Pancreas (tissue), 10 donors: ENCODE data around the gene ETFB. TPM values are rescaled to one million over a fixed set of nuclear protein-coding genes. Genes with fewer than 3 reads are reported as not detected.

ENCODE experiments used
- ATAC-seq, 4 donors: fragments of 200-7000 bp; cut with Tn5 transposase; one replicate each; pipeline versions ENCODE4 v1.8.0 to v1.9.1; 2020; ENCODE audit warnings: mild to moderate bottlenecking in 4 of 4, moderate library complexity in 4 of 4
- DNase-seq, 6 donors: peaks; one replicate each; pipeline ENCODE4 v3.0.0-alpha.2; 2020
- FAIRE-seq: peaks from 2 replicates; lab custom pipeline; 2012; peaks lifted over from hg19 to GRCh38; lab: Jason Lieb, UNC
- H3K27ac ChIP-seq, 4 donors: fragments of 200-600 bp; sonication (generic); 1 replicate in 3 of 4; 2 replicates in 1 of 4; pipeline versions ENCODE4 v1.5.0 to v1.8.0; 2020
- H3K27me3 ChIP-seq, 4 donors: fragments of 200-600 bp; one replicate each; pipeline ENCODE4 v1.8.0; 2021
- H3K36me3 ChIP-seq, 3 donors: fragments of 200-600 bp; sonication (generic) in 1 of 3; one replicate each; pipeline versions ENCODE4 v1.5.0 to v1.8.0; 2020 to 2021
- H3K4me1 ChIP-seq, 3 donors: fragments of 200-600 bp; one replicate each; pipeline ENCODE4 v1.8.0; 2021
- H3K4me3 ChIP-seq, 4 donors: fragments of 200-600 bp; sonication (generic) in 2 of 4; one replicate each; pipeline versions ENCODE4 v1.5.0 to v1.8.0; 2020 to 2021
- H3K9me3 ChIP-seq, 4 donors: fragments of 200-600 bp; one replicate each; pipeline ENCODE4 v1.8.0; 2021
- WGBS, 2 donors: extraction: QIAGEN DNeasy Blood & Tissue Kit; methylation state at CpG; one replicate each; pipeline ENCODE4 v1.1.7; 2013; 5-methylcytosine and 5-hydroxymethylcytosine counted together
- intact Hi-C, 3 donors: fragments of 100-400 bp; cut with DNase I; formaldehyde crosslinking; loops; one replicate each; pipeline versions ENCODE4 v1.11.1 to v1.14.2; 2022
- polyA plus RNA-seq, 2 donors: library from polyadenylated mRNA; stranded (reverse); fragments of 200-250 nt; gene quantifications; one replicate each; pipeline ENCODE4 v1.2.3, GENCODE V29; 2013
- total RNA-seq, 6 donors: library from RNA; stranded (reverse); fragmentation: NEBNext Ultra II Directional in 4 of 6; extraction: Animal tissue kit (Norgen Biotek cat#: 25700) in 4 of 6; gene quantifications; one replicate each; pipeline versions ENCODE4 v1.2.1 to v1.2.4, GENCODE V29; 2021 to 2023
- TF ChIP-seq, protein P1 (sequence below), 4 donors: fragments of 200-600 bp; sonication (generic) in 3 of 4; IDR thresholded peaks; one replicate each; pipeline versions ENCODE4 v1.5.0 to v1.8.0; 2021; ENCODE audit warnings: antibody characterized with exemption in 4 of 4
- donor health status: healthy with polysubstance abuse.
- donor health status: DM: no; HTN: no; CAD: no; lungs with moderate emphysema.
- donor health status: DM: no; HTN: no; CAD: no.
- donor health status: control.
- donor health status: control.
- donor health status: Bipolar disorder and iron deficiency.
- donor health status: DM: yes; HTN: yes; CAD: no.
- donor health status: DM: no; HTN: no; CAD: no.
- donor health status: DM: no; HTN: no; CAD: no.
- donor health status: DM: yes; HTN: yes; CAD: no.

The ETFB gene
- total and polyA plus RNA-seq, 8 donors: 34.0 to 77.4 (median 47.6) TPM

DNA sequence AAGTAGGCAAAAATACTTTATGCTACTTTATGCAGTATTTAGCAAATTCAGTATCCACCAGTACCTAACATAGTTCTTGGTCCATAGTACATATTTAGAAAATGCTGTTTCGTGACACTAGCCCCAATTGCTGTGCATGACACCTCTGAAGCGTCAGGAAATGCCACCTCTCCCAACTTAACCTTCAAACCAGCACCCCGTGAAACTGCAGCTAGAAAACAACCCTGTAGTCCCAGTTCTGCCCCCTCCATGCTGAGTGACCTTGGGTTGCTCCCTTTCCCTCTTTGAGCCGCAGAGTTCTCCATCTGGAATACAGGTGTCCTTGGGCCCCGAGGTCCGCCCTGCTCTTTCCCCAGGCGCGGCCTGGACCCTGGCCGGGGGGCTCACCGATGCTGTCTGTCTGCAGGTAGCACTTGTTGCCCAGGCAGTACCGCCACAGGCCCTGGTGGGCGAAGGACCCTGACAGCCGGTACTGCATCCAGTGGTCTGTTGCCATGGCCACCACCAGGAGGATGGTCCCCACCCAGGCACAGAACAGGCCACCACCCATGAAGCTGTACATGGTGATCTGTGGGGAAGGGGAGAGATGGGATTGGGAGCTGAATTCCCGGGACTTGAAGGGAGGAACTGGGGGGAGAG lies 20.8 kb upstream of the ETFB start:
- 59 to 67% methylated on average over 14 of the region's 14 CpGs for WGBS, 2 donors

DNA sequence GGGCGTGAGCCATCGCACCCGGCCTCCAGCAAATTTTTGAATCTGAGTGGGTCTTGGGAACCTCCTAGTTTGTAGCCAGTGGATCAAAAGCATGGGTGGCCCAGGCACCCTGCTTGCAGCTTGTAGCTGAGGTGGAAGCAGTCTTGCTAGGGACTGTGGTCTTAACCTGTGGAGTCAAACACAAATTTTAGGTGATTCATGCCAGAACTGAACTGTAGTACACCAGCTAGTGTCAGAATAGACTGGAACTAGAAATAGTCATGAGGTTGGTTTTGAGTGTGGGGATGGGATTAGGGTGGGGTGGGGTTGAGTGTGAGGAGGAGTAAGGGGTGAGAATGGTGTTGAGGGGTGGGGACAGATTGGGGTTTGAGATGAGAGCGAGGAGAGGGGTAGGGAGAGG lies 15.8 kb upstream of the ETFB start:
- TF ChIP-seq, protein P1, sequence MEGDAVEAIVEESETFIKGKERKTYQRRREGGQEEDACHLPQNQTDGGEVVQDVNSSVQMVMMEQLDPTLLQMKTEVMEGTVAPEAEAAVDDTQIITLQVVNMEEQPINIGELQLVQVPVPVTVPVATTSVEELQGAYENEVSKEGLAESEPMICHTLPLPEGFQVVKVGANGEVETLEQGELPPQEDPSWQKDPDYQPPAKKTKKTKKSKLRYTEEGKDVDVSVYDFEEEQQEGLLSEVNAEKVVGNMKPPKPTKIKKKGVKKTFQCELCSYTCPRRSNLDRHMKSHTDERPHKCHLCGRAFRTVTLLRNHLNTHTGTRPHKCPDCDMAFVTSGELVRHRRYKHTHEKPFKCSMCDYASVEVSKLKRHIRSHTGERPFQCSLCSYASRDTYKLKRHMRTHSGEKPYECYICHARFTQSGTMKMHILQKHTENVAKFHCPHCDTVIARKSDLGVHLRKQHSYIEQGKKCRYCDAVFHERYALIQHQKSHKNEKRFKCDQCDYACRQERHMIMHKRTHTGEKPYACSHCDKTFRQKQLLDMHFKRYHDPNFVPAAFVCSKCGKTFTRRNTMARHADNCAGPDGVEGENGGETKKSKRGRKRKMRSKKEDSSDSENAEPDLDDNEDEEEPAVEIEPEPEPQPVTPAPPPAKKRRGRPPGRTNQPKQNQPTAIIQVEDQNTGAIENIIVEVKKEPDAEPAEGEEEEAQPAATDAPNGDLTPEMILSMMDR (IDR thresholded peaks at IDR 0.05): no peak
- FAIRE-seq: no peak
- intact Hi-C loops: no loop called here
- Histone ChIP-seq H3K27me3 (no peaks in the 10 kb centered on the region), H3K9me3 (no peaks in the 10 kb centered on the region), H3K4me1 (no peaks in the 10 kb centered on the region), H3K36me3 (no peaks in the 10 kb centered on the region), H3K27ac (no peak overlapping the region), H3K4me3 (no peak overlapping the region)
- 89 to 95% methylated on average over 4 of the region's 4 CpGs for WGBS, 2 donors
- no peak for ATAC-seq
- no peak for DNase-seq

More for the DNA sequence above, 20.8 kb upstream of the ETFB start:
- Histone ChIP-seq H3K27ac (no peak overlapping the region), H3K4me3 (no peak overlapping the region), H3K27me3 (no peaks in the 10 kb centered on the region), H3K9me3 (no peaks in the 10 kb centered on the region), H3K36me3 (no peaks in the 10 kb centered on the region), H3K4me1 (no peaks in the 10 kb centered on the region)
- ATAC-seq: no peak
- TF ChIP-seq, protein P1 (IDR thresholded peaks at IDR 0.05): no peak
- FAIRE-seq: no peak
- intact Hi-C loops: no loop called here
- peak in 1 of 6 donors; percentile 47 for DNase-seq

GRCh38 chr19:51380379-51380778 lies 14.2 kb upstream of the ETFB start:
- no peak for ATAC-seq
- DNase-seq: no peak
- H3K27me3 ChIP-seq: no peaks in the 10 kb centered on the region
- H3K4me1 ChIP-seq: no peaks in the 10 kb centered on the region
- H3K9me3 ChIP-seq: no peaks in the 10 kb centered on the region
- intact Hi-C loops: no loop called here
- no peak overlapping the region for H3K27ac ChIP-seq
- WGBS, 2 donors: 80 to 82% methylated on average over 9 of the region's 9 CpGs
- H3K4me3 ChIP-seq: no peak overlapping the region
- TF ChIP-seq, protein P1 (IDR thresholded peaks at IDR 0.05): no peak
- no peaks in the 10 kb centered on the region for H3K36me3 ChIP-seq
- FAIRE-seq: no peak

DNA sequence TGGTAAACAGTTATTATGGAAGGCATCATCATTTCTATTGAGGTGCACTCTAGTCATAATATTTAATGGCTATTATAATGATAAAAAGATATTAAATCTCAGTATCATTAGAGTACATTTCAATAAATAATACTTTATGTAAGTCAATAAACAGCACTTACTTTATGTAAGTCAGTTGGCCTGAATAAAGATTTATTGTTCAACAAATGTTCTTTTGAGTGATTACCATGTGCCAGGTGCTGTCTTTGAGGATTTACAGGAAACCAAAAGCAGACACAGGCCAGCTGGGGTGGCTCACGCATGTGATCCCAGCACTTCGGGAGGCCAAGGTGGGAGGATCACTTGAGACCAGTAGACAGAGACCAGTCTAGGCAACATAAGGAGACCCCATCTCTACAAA lies 11.2 kb upstream of the ETFB start:
- FAIRE-seq (no peak), DNase-seq (peak in 1 of 6 donors; percentile 16), ATAC-seq (no peak)
- Histone ChIP-seq H3K4me1 (no peaks in the 10 kb centered on the region), H3K4me3 (no peak overlapping the region), H3K27ac (no peak overlapping the region), H3K27me3 (no peaks in the 10 kb centered on the region), H3K36me3 (no peaks in the 10 kb centered on the region), H3K9me3 (no peaks in the 10 kb centered on the region)
- TF ChIP-seq, protein P1 (IDR thresholded peaks at IDR 0.05): no peak
- intact Hi-C loops: no loop called here
- WGBS, 2 donors: 75 to 77% methylated on average over 2 of the region's 2 CpGs

- 69 to 70% methylated on average over 11 of the region's 11 CpGs for WGBS, 2 donors
- Histone ChIP-seq H3K36me3 (no peaks in the 10 kb centered on the region), H3K4me3 (no peak overlapping the region), H3K27me3 (no peaks in the 10 kb centered on the region), H3K4me1 (no peaks in the 10 kb centered on the region), H3K27ac (no peak overlapping the region), H3K9me3 (no peaks in the 10 kb centered on the region)
- no peak for ATAC-seq
- no peak for FAIRE-seq
- TF ChIP-seq, protein P1 (IDR thresholded peaks at IDR 0.05): no peak
- peak in 1 of 6 donors; percentile 15 for DNase-seq
- intact Hi-C loops: no loop called here
These were observed 9.5 kb upstream of the ETFB start for GRCh38 chr19:51375504-51376221.
